Muscle of arm (tissue), 12 donors: ENCODE measurements around the gene LBHD1. TPM values are rescaled to one million over a fixed set of nuclear protein-coding genes. Genes with fewer than 3 reads are reported as not detected.
A peak's percentile ranks its signal among the peaks of the same experiment; 100 is the strongest.
"Not testable (repeated sequence)": the region's sequence is repeated elsewhere in the genome, so short reads cannot be mapped to it uniquely, and the experiment has no call there.

ENCODE experiments used
- DNase-seq: peaks from one replicate; pipeline ENCODE4 v3.0.0-alpha.2; 2013
- polyA plus RNA-seq, 12 donors: library from polyadenylated mRNA; unstranded; fragments of 120-200 nt; gene quantifications; one replicate each; pipeline ENCODE4 v1.2.1, GENCODE V29; 2013; ENCODE audit not compliant: insufficient read length in 12 of 12

LBHD1 gene
- polyA plus RNA-seq, 12 donors: 3.3 to 9.5 (median 6.4) TPM; not detected in 1

DNA sequence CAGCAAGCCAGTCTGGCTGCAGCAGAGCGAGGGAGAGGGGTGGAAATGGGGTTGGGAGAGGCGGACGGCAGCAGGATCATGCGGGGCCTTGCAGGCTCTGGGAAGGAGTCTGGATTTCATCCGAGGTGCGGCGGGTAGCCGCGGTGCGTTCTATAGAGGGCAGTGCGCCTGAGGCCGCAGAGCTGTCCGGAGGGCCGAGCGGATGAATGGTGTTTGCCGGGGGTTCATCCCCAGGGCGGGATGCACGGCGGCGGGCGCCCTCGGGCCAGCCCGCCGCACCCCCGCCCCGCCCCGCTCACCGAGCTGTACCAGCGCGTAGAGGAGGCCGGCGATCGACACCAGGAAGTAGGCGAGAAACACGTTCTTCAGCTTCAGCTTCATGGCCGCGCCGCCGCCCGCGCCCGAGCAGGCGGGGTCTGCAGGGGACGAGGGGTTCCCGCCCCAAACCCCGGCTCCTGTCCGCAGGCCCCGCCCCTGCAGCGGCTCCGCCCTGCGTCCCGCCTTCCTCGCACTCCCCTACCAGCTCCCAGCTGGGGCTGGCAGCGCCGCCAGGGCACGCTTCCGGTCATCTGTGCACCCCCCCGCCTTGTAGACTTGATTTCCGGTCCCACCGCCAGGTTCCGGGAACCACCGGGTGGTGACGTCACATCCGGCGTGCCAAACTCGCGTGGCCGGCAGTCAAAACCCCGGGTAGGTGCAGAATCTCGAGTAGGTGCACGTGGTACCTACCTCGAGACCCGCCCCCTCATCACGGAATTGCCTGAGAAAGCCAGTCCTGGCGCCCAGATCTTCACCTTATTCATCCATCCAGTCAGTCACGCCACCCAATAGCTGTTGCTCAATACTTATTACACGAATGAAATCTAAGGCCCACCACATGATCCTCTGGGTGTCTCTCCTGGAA lies 50.2 kb downstream of the LBHD1 start, which contains the start of gene B3GAT3:
Gene B3GAT3 (minus strand): TSS at position 420 of the 904 bp plus-strand sequence. CDS start 39 bp downstream, at position 381.
- DNase-seq: peak; percentile 94

DNA sequence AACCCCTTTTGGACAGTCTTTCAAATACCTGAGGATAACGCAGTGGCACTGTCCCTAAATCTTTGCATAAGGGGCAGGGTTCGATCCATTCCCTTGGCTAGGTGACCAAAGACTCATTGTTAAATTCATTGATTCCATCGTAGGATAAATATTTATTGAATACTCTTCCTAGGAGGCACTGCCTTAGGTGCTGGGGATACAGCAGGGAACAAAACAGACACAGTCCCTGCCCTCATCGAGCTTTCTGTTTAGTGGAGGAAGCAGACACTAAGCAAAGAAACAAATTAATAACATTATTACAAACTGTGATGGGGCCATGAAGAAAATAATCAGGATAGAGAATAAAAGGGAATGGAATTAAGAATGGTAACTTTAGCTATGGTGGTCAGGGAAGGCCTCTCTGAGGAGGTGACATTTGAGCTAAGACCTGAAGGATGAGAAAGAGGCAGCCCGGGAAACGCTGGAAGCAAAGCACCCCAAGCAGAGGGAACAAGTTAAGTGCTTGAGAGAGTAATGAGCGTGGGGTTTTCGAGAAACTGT lies 51.0 kb downstream of the LBHD1 start:
- DNase-seq: no peak

DNA sequence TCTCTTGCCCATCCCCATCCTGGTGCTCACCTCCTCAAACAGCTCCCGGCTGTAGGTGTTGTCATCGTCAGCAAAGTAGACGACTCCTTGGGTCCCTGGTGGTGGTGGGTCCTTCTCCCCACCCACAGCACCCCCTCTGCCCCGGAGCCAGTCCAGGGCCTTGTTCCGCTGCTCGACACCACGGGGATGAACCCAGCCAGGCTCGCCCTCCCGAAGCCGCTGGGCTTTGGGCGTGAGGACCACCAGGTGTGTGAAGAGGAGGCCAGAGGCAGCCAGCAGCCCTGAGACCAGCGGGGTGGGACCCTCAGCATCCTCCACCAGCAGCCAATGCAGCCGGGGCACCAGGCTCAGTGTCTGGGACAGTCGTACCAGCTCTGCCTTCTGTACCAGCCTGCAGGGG lies 55.1 kb downstream of the LBHD1 start:
- DNase-seq: not testable (repeated sequence)

DNA sequence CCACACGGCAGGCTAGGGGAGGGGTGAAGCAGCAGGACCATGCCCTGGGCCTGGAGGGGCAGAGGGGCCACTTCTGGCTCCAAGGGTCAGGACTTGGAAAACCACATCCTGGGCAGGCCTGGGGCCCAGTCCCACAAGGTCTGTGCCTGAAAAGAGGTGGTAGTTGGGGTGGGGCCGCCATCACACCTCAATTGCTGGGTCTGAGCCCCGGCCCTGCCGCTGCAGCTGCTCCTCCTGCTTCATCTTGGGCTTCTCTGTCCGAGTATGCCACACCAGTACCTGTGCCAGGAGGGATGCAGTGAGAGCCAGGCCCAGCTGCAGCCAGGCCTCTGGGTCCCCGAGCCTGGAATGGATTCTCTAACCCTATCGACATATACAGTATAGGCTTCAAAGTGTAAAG lies 56.5 kb downstream of the LBHD1 start:
- no peak for DNase-seq

DNA sequence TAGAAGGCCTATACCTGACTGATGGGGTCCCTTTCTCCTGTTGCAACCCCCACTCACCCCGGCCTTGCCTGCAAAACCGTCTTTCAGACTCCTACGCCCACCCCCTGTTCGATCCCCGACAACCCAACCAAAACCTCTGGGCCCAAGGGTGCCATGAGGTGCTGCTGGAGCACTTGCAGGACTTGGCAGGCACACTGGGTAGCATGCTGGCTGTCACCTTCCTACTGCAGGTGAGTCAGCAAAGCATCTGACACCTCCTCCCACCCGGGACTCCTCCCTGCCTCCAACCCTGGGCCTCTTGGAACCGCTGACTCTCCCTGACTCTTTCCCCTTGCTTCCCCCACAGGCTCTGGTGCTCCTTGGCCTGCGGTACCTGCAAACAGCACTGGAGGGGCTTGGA lies 57.8 kb downstream of the LBHD1 start:
- no peak for DNase-seq

DNA sequence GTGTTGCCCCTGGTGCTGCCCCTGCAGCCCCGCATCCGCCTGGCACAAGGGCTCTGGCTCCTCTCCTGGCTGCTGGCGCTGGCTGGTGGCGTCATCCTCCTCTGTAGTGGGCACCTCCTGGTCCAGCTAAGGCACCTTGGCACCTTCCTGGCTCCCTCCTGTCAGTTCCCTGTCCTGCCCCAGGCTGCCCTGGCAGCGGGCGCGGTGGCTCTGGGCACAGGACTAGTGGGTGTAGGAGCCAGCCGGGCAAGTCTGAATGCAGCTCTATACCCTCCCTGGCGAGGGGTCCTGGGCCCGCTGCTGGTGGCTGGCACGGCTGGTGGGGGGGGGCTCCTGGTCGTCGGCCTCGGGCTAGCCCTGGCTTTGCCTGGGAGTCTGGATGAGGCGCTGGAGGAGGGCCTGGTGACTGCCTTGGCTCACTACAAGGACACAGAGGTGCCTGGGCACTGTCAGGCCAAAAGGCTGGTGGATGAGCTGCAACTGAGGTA lies 58.7 kb downstream of the LBHD1 start:
- DNase-seq: no peak

Other genes with a start within 250 kb of the LBHD1 start
- gene AHNAK, start 125.5 kb downstream of the LBHD1 start, polyA plus RNA-seq: 100 to 1,000 TPM; 101 to 395 (median 301) TPM
- gene EEF1G, start 98.4 kb downstream of the LBHD1 start, polyA plus RNA-seq: 1,000 to 10,000 TPM in 11 of 12 donors, 100 to 1,000 TPM in 1; 357 to 3,515 (median 3,174) TPM
- 10 to 100 TPM in 10 of 12 donors, 1 to 10 TPM in 1, not detected in 1; 7.8 to 17.4 (median 14.4) TPM for gene TUT1, start 80.7 kb downstream of the LBHD1 start, polyA plus RNA-seq
- 100 to 1,000 TPM in 1 of 12 donors, 10 to 100 TPM in 11; 29.1 to 168 (median 45.1) TPM for gene MTA2, start 70.4 kb downstream of the LBHD1 start, polyA plus RNA-seq
- gene EML3, start 59.5 kb downstream of the LBHD1 start, polyA plus RNA-seq: 10 to 100 TPM in 11 of 12 donors, not detected in 1; 12.1 to 35.5 (median 16.2) TPM
- gene ROM1, start 59.0 kb downstream of the LBHD1 start, polyA plus RNA-seq: 1 to 10 TPM in 9 of 12 donors, under 1 TPM in 1, not detected in 2; 0.87 to 3.2 (median 1.6) TPM
- 10 to 100 TPM in 11 of 12 donors, not detected in 1; 13.2 to 40.2 (median 15.7) TPM for gene B3GAT3, start 50.3 kb downstream of the LBHD1 start, polyA plus RNA-seq
- gene GANAB, start 25.7 kb downstream of the LBHD1 start, polyA plus RNA-seq: 100 to 1,000 TPM; 131 to 283 (median 176) TPM
- 10 to 100 TPM in 7 of 12 donors, 1 to 10 TPM in 4, not detected in 1; 8.0 to 13.0 (median 10.7) TPM for gene INTS5, start 19.0 kb downstream of the LBHD1 start, polyA plus RNA-seq
- 10 to 100 TPM in 11 of 12 donors, not detected in 1; 27.4 to 66.5 (median 34.9) TPM for gene C11orf98, start 7.1 kb downstream of the LBHD1 start, polyA plus RNA-seq
- gene CSKMT, start 7.0 kb downstream of the LBHD1 start, polyA plus RNA-seq: 1 to 10 TPM in 10 of 12 donors, not detected in 2; 2.3 to 3.6 (median 2.8) TPM
- 1 to 10 TPM in 10 of 12 donors, not detected in 2; 4.2 to 6.5 (median 4.7) TPM for gene UQCC3, start 594 bp downstream of the LBHD1 start, polyA plus RNA-seq
- gene UBXN1, start 6.8 kb upstream of the LBHD1 start, polyA plus RNA-seq: 100 to 1,000 TPM in 11 of 12 donors, not detected in 1; 110 to 172 (median 124) TPM
- 10 to 100 TPM in 11 of 12 donors, not detected in 1; 13.6 to 31.1 (median 17.5) TPM for gene LRRN4CL, start 17.3 kb upstream of the LBHD1 start, polyA plus RNA-seq
- gene BSCL2, start 35.2 kb upstream of the LBHD1 start, polyA plus RNA-seq: 10 to 100 TPM in 11 of 12 donors, not detected in 1; 16.3 to 71.7 (median 23.7) TPM
- 1 to 10 TPM in 1 of 12 donors, under 1 TPM in 8, not detected in 3; 0.34 to 1.2 (median 0.70) TPM for gene GNG3, start 35.4 kb upstream of the LBHD1 start, polyA plus RNA-seq
- gene HNRNPUL2, start 55.2 kb upstream of the LBHD1 start, polyA plus RNA-seq: 10 to 100 TPM in 11 of 12 donors, not detected in 1; 40.6 to 57.1 (median 49.4) TPM
- 10 to 100 TPM in 11 of 12 donors, not detected in 1; 26.5 to 59.9 (median 30.2) TPM for gene TTC9C, start 56.2 kb upstream of the LBHD1 start, polyA plus RNA-seq
- 1 to 10 TPM in 10 of 12 donors, not detected in 2; 3.1 to 5.1 (median 4.2) TPM for gene ZBTB3, start 81.9 kb upstream of the LBHD1 start, polyA plus RNA-seq
- gene POLR2G, start 89.3 kb upstream of the LBHD1 start, polyA plus RNA-seq: 100 to 1,000 TPM in 2 of 12 donors, 10 to 100 TPM in 9, not detected in 1; 60.7 to 102 (median 88.3) TPM
- gene TAF6L, start 99.1 kb upstream of the LBHD1 start, polyA plus RNA-seq: 10 to 100 TPM in 11 of 12 donors, not detected in 1; 11.8 to 67.7 (median 14.6) TPM
- gene TMEM179B, start 115.1 kb upstream of the LBHD1 start, polyA plus RNA-seq: 10 to 100 TPM in 11 of 12 donors, not detected in 1; 25.7 to 41.4 (median 28.8) TPM
- gene TMEM223, start 119.7 kb upstream of the LBHD1 start, polyA plus RNA-seq: 10 to 100 TPM in 10 of 12 donors, not detected in 2; 11.9 to 16.9 (median 15.1) TPM
- gene NXF1, start 133.2 kb upstream of the LBHD1 start, polyA plus RNA-seq: 100 to 1,000 TPM in 1 of 12 donors, 10 to 100 TPM in 10, not detected in 1; 55.0 to 132 (median 69.9) TPM
- 10 to 100 TPM in 11 of 12 donors, not detected in 1; 29.8 to 50.9 (median 34.3) TPM for gene STX5, start 159.8 kb upstream of the LBHD1 start, polyA plus RNA-seq
- gene TEX54, start 160.6 kb upstream of the LBHD1 start, polyA plus RNA-seq: under 1 TPM in 2 of 12 donors, not detected in 10; 0.42 to 0.80 TPM
- 10 to 100 TPM in 11 of 12 donors, not detected in 1; 19.1 to 36.6 (median 30.7) TPM for gene WDR74, start 167.3 kb upstream of the LBHD1 start, polyA plus RNA-seq
- gene SLC3A2, start 208.6 kb upstream of the LBHD1 start, polyA plus RNA-seq: 100 to 1,000 TPM in 1 of 12 donors, 10 to 100 TPM in 10, not detected in 1; 32.8 to 132 (median 44.9) TPM
- 1 to 10 TPM in 1 of 12 donors, under 1 TPM in 2, not detected in 9; 0.08 to 1.1 (median 0.48) TPM for gene CHRM1, start 249.1 kb upstream of the LBHD1 start, polyA plus RNA-seq